SK-N-SH (cell line): ENCODE data around the gene CASZ1.

Source experiments
- CHD2 ChIP-seq: fragments of 150-350 bp; IDR thresholded peaks from 2 replicates; pipeline ENCODE4 v1.6.1; 2018; ENCODE audit warnings: low read length; ENCODE audit not compliant: partially characterized antibody
- EZH2phosphoT487 ChIP-seq: fragments of 200-600 bp; sonication (generic); IDR thresholded peaks from 2 replicates; pipeline ENCODE4 v1.6.1; 2017; ENCODE audit warnings: low read depth, mixed run types, mild to moderate bottlenecking, antibody characterized with exemption, moderate library complexity, borderline replicate concordance
- FOSL2 ChIP-seq: IDR thresholded peaks from 2 replicates; pipeline ENCODE4 v1.4.0; 2012; ENCODE audit warnings: low read depth, mild to moderate bottlenecking, moderate library complexity, borderline replicate concordance
- JUND ChIP-seq: IDR thresholded peaks from 2 replicates; pipeline ENCODE4 v1.4.0; 2012
- RXRA ChIP-seq: IDR thresholded peaks from 2 replicates; pipeline ENCODE4 v1.4.0; 2012; ENCODE audit warnings: low read depth, mild to moderate bottlenecking, borderline replicate concordance
- TCF12 ChIP-seq: IDR thresholded peaks from 2 replicates; pipeline ENCODE4 v1.4.0; 2012
- YY1 ChIP-seq: IDR thresholded peaks from 2 replicates; pipeline ENCODE4 v1.4.0; 2012; ENCODE audit warnings: low read depth, mild to moderate bottlenecking
- TF ChIP-seq, protein P1 (sequence below): IDR thresholded peaks from 2 replicates; pipeline ENCODE4 v1.4.0; 2012; ENCODE audit warnings: low read depth
- TF ChIP-seq, protein P2 (sequence below): fragments of 200-600 bp; sonication (generic); IDR thresholded peaks from 2 replicates; pipeline ENCODE4 v1.6.1; 2017; ENCODE audit warnings: antibody characterized with exemption, mild to moderate bottlenecking, moderate library complexity
- TF ChIP-seq, protein P3 (sequence below): IDR thresholded peaks from 2 replicates; pipeline ENCODE4; 2012
- TF ChIP-seq, protein P4 (sequence below): IDR thresholded peaks from 2 replicates; pipeline ENCODE4 v1.6.1; 2012; ENCODE audit warnings: mild to moderate bottlenecking, low read depth, low read length, moderate library complexity
- TF ChIP-seq, protein P5 (sequence below): fragments of 150-350 bp; IDR thresholded peaks from 2 replicates; pipeline ENCODE4 v1.6.1; 2017; ENCODE audit warnings: antibody characterized with exemption, low read length, low read depth, borderline replicate concordance

DNA sequence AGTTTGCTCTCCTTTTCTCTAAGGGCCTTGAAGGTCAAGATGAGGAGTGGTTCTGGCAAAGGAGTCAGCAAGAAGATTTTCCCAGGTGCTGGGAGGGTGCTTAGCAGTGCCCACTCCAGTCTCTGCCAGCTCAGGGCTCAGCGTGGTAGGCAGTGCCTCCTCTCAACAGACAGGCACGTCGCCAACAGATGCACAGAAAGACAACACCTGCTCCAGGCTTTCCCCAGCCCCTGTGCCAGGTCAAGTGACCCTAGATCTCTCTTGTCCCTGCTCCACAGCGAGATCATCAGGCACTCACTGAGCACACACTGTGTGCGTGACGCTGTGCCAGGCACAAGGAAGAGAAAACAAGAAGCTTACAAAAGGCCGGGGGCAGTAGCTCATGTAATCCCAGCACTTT lies 86.0 kb downstream of the CASZ1 start:
- TF ChIP-seq YY1 (no peak), TCF12 (no peak), FOSL2 (no peak), EZH2phosphoT487 (no peak), RXRA (no peak), CHD2 (no peak), JUND (no peak)
- TF ChIP-seq, protein P1, sequence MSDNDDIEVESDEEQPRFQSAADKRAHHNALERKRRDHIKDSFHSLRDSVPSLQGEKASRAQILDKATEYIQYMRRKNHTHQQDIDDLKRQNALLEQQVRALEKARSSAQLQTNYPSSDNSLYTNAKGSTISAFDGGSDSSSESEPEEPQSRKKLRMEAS: no peak
- TF ChIP-seq, protein P2, sequence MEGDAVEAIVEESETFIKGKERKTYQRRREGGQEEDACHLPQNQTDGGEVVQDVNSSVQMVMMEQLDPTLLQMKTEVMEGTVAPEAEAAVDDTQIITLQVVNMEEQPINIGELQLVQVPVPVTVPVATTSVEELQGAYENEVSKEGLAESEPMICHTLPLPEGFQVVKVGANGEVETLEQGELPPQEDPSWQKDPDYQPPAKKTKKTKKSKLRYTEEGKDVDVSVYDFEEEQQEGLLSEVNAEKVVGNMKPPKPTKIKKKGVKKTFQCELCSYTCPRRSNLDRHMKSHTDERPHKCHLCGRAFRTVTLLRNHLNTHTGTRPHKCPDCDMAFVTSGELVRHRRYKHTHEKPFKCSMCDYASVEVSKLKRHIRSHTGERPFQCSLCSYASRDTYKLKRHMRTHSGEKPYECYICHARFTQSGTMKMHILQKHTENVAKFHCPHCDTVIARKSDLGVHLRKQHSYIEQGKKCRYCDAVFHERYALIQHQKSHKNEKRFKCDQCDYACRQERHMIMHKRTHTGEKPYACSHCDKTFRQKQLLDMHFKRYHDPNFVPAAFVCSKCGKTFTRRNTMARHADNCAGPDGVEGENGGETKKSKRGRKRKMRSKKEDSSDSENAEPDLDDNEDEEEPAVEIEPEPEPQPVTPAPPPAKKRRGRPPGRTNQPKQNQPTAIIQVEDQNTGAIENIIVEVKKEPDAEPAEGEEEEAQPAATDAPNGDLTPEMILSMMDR: no peak
- TF ChIP-seq, protein P3, sequence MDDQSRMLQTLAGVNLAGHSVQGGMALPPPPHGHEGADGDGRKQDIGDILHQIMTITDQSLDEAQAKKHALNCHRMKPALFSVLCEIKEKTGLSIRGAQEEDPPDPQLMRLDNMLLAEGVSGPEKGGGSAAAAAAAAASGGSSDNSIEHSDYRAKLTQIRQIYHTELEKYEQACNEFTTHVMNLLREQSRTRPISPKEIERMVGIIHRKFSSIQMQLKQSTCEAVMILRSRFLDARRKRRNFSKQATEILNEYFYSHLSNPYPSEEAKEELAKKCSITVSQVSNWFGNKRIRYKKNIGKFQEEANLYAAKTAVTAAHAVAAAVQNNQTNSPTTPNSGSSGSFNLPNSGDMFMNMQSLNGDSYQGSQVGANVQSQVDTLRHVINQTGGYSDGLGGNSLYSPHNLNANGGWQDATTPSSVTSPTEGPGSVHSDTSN: no peak
- TF ChIP-seq, protein P4, sequence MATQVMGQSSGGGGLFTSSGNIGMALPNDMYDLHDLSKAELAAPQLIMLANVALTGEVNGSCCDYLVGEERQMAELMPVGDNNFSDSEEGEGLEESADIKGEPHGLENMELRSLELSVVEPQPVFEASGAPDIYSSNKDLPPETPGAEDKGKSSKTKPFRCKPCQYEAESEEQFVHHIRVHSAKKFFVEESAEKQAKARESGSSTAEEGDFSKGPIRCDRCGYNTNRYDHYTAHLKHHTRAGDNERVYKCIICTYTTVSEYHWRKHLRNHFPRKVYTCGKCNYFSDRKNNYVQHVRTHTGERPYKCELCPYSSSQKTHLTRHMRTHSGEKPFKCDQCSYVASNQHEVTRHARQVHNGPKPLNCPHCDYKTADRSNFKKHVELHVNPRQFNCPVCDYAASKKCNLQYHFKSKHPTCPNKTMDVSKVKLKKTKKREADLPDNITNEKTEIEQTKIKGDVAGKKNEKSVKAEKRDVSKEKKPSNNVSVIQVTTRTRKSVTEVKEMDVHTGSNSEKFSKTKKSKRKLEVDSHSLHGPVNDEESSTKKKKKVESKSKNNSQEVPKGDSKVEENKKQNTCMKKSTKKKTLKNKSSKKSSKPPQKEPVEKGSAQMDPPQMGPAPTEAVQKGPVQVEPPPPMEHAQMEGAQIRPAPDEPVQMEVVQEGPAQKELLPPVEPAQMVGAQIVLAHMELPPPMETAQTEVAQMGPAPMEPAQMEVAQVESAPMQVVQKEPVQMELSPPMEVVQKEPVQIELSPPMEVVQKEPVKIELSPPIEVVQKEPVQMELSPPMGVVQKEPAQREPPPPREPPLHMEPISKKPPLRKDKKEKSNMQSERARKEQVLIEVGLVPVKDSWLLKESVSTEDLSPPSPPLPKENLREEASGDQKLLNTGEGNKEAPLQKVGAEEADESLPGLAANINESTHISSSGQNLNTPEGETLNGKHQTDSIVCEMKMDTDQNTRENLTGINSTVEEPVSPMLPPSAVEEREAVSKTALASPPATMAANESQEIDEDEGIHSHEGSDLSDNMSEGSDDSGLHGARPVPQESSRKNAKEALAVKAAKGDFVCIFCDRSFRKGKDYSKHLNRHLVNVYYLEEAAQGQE: no peak
- TF ChIP-seq, protein P5, sequence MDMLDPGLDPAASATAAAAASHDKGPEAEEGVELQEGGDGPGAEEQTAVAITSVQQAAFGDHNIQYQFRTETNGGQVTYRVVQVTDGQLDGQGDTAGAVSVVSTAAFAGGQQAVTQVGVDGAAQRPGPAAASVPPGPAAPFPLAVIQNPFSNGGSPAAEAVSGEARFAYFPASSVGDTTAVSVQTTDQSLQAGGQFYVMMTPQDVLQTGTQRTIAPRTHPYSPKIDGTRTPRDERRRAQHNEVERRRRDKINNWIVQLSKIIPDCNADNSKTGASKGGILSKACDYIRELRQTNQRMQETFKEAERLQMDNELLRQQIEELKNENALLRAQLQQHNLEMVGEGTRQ: no peak
